Kidney epithelial cell (primary cell): ENCODE results near the gene AP3B1. TPM values are rescaled to one million over a fixed set of nuclear protein-coding genes. Genes with fewer than 3 reads are reported as not detected.
"Not testable (repeated sequence)": the region's sequence is repeated elsewhere in the genome, so short reads cannot be mapped to it uniquely, and the experiment has no call there.

ENCODE experiments used
- DNase-seq: peaks from one replicate; pipeline ENCODE4 v3.0.0-alpha.2; 2010; ENCODE audit warnings: low read depth
- H3K27me3 ChIP-seq: 2 replicates; pipeline ENCODE4 v1.6.0; 2011; ENCODE audit warnings: low read length; ENCODE audit not compliant: control insufficient read depth, insufficient read depth
- H3K36me3 ChIP-seq: 2 replicates; pipeline ENCODE4 v1.5.1; 2011; ENCODE audit warnings: low read length; ENCODE audit not compliant: control insufficient read depth, insufficient read depth
- H3K4me3 ChIP-seq: 2 replicates; pipeline ENCODE4 v1.5.1; 2011; ENCODE audit warnings: low read depth, mild to moderate bottlenecking, control low read depth, low read length
- total RNA-seq: library from RNA; depleted of rRNA; stranded (reverse); fragments of >200 nt; gene quantifications from 2 replicates; pipeline ENCODE4 v1.2.3, GENCODE V29; 2015
- TF ChIP-seq, protein P1 (sequence below): IDR thresholded peaks from 2 replicates; pipeline ENCODE4 v1.5.1; 2011; ENCODE audit warnings: mild to moderate bottlenecking, moderate library complexity, low read length, control low read depth, inconsistent platforms; ENCODE audit not compliant: insufficient read depth, poor library complexity, severe bottlenecking

Gene AP3B1
- total RNA-seq, 1 donor from 2014 or later = 36.4 TPM

DNA sequence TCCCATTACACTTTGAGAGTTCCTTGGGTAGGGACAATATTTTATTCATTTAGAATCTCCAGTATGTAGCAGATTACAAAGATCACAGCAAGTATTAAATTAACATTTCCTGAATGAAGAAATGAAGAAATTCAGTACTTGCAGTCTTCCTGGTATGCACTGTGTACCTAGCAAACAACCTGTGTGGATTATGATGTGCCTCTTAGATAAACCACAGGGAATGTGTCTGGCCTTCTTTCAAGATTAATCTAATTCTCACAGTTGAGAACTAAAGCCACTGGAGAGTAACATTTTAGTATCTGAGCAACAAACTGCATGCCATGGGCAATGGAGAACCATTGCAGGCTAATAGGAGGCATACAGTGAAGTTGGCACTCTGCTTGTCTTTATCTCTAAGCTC lies 199.4 kb downstream of the AP3B1 start:
- H3K4me3 ChIP-seq = no peak overlapping the region
- no peaks in the 10 kb centered on the region for H3K36me3 ChIP-seq
- no peaks in the 10 kb centered on the region for H3K27me3 ChIP-seq
- DNase-seq = no peak
- TF ChIP-seq, protein P1, sequence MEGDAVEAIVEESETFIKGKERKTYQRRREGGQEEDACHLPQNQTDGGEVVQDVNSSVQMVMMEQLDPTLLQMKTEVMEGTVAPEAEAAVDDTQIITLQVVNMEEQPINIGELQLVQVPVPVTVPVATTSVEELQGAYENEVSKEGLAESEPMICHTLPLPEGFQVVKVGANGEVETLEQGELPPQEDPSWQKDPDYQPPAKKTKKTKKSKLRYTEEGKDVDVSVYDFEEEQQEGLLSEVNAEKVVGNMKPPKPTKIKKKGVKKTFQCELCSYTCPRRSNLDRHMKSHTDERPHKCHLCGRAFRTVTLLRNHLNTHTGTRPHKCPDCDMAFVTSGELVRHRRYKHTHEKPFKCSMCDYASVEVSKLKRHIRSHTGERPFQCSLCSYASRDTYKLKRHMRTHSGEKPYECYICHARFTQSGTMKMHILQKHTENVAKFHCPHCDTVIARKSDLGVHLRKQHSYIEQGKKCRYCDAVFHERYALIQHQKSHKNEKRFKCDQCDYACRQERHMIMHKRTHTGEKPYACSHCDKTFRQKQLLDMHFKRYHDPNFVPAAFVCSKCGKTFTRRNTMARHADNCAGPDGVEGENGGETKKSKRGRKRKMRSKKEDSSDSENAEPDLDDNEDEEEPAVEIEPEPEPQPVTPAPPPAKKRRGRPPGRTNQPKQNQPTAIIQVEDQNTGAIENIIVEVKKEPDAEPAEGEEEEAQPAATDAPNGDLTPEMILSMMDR = no peak

DNA sequence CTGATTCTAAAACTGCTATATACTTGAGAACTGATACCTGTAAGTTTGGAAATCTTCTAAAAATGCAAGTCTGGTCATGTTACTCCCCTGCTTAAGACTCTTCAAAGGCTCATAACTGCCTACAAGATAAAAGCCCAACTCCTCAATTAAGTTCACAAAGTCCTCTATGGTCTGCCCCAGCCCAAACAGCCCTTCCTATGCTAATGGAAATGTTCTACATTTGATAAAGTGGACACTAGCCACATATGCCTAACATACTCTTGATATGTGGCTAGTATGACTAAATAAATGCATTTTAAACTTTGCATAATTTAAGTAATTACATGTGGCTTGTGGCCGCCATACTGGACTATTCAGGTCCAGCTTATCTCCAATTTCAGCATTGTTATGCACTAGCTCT lies 204.5 kb downstream of the AP3B1 start:
- no peak overlapping the region for H3K4me3 ChIP-seq
- DNase-seq = no peak
- H3K27me3 ChIP-seq = no peaks in the 10 kb centered on the region
- TF ChIP-seq, protein P1 = no peak
- H3K36me3 ChIP-seq = no peaks in the 10 kb centered on the region

DNA sequence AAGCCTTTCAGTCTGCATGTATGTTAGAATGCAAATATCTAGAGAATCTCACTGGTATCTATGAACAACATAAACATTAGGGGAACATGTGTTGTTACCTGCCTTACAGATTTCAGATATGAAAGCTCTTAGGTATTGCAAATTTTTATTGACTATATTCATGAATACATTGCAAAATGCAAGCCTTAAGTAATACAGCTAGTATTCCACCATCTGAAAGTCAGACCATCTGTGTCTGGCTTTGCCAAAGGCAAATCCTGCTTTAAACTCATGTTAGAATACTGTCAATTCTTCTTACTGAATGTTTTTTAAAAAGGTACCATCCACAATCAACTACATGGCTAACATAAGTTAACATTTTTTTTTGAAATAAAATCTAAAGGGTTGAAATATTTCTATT lies 215.6 kb downstream of the AP3B1 start:
- H3K36me3 ChIP-seq = no peaks in the 10 kb centered on the region
- TF ChIP-seq, protein P1 = no peak
- no peak overlapping the region for H3K4me3 ChIP-seq
- DNase-seq = no peak
- no peaks in the 10 kb centered on the region for H3K27me3 ChIP-seq

DNA sequence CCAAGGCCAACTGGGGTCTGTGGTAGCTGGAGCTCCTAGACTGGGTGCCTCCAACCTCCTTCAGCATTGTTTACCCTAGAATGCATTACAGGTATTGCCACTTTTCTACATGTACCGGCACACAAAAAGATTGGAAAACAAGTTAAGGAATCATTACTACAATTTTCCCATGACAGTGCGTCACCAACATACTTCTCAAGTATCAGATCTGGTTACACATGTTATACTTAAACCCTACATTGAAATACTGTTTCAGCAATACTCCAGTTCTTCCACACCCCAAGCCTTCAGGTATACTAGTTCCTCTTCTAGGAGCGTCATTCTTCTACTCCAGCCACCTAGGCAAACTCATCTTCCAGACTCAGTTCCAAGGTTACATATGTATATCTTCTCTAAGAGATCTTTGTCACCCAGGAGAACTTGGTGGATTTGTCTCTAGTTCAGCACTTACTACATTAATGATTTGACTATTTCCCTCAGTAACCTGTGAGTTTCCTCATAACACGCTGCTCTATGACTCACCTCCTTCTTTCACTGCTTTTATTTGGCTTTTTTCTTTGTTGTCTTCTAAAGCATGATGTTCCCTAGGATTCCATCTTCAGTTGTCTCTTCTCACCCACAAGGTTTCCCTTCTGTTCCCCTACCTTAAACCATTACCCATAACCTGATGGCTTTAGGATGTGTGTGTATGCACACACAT lies 217.0 kb downstream of the AP3B1 start:
- no peak for DNase-seq
- TF ChIP-seq, protein P1 = no peak
- Histone ChIP-seq H3K4me3 (no peak overlapping the region), H3K27me3 (no peaks in the 10 kb centered on the region), H3K36me3 (no peaks in the 10 kb centered on the region)

DNA sequence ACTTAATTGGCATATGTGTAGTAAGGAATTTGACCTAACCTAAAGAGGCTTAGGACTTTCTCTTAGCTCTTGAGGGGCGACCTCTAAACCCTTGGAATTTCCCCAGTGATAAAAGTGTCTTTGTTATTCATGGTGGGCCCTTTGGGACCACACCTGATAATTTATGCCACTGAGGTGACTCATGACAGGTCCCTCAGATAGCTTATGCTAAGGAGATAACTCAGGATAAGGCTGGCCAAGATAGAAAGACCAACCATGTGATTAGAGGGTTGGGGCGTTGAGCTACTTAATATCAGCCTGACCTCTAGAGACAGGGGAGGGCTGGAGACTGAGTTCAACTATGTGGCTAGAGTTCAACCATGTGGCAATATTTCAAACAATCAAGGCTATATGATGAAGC lies 218.1 kb downstream of the AP3B1 start:
- no peak for DNase-seq
- Histone ChIP-seq H3K4me3 (no peak overlapping the region), H3K27me3 (no peaks in the 10 kb centered on the region), H3K36me3 (no peaks in the 10 kb centered on the region)
- TF ChIP-seq, protein P1 = no peak

DNA sequence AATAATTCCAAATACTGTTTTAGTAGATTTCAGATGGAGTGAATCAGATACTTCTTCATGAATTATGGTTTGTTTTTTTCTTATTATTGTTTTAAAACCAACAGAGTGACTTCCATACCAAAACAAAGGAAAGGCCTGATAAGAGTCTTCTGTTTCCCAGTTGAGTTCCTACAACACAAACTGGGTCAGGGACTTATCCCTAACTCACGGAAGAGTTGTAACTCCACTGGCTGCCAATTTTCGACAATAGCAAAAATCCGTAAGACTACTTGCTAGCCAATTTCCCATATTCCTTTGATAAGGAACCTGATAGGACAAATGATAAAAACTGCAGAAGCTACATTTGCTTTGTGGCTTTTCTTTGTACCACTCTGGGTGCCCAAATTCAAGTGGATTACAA lies 219.2 kb downstream of the AP3B1 start:
- no peak for DNase-seq
- TF ChIP-seq, protein P1 = no peak
- H3K4me3 ChIP-seq = no peak overlapping the region
- no peaks in the 10 kb centered on the region for H3K36me3 ChIP-seq
- H3K27me3 ChIP-seq = no peaks in the 10 kb centered on the region

DNA sequence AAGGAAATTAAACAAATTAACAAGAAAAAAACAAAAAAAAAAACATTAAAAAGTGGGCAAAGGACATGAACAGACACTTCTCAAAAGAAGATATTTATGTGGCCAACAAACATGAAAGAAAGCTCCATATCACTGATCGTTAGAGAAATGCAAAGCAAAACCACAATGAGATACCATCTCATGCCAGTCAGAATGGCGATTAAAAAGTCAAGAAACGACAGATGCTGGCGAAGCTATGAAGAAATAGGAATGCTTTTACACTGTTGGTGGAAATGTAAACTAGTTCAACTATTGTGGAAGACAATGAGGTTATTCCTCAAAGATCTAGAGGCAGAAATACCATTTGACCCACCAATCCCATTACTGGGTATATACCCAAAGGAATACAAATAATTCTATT lies 223.8 kb downstream of the AP3B1 start:
- not testable (repeated sequence) for H3K36me3 ChIP-seq, H3K27me3 ChIP-seq, DNase-seq, H3K4me3 ChIP-seq

DNA sequence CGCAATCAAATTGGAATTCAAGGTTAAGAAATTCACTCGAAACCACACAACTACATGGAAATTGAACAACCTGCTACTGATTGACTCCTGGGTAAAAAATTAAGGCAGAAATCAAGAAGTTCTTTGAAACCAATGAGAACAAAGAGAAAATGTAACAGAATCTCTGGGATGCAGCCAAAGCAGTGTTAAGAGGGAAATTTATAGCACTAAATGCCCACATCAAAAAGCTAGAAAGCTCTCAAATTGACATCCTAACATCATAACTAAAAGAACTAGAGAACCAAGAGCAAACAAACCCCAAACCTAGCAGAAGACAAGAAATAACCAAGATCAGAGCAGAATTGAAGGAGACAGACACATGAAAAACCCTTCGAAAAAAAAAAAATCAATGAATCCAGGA lies 226.9 kb downstream of the AP3B1 start:
- not testable (repeated sequence) for DNase-seq, H3K4me3 ChIP-seq, H3K36me3 ChIP-seq, H3K27me3 ChIP-seq

DNA sequence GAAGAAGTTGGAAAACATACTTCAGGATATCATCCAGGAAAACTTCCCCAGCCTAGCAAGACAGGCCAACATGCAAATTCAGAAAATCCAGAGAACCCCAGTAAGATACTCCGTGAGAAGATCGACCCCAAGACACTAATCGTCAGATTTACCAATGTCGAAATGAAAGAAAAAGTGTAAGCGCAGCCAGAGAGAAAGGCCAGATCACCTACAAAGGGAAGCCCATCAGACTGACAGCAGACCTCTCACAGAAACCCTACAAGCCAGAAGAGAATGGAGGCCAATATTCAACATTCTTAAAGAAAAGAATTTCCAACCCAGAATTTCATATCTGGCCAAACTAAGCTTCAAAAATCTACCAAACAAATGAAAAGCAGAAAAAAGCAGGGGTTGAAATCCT lies 227.8 kb downstream of the AP3B1 start:
- not testable (repeated sequence) for DNase-seq, H3K27me3 ChIP-seq, H3K4me3 ChIP-seq, H3K36me3 ChIP-seq
